Activated CD4-positive, alpha-beta T cell treated with anti-CD3 and anti-CD28 coated beads, Interleukin-10, Interleukin-2, amounts not matched to agents 100 ng/mL and 50 ng/mL, durations not matched to agents 16 hours and 8 hours (primary cell): ENCODE results near the gene CFAP70.
"Not testable (repeated sequence)": the region's sequence is repeated elsewhere in the genome, so short reads cannot be mapped to it uniquely, and the experiment has no call there.

ENCODE experiments used
- DNase-seq: peaks from one replicate; pipeline ENCODE4 v3.0.0-alpha.2; 2020

CFAP70 gene

DNA sequence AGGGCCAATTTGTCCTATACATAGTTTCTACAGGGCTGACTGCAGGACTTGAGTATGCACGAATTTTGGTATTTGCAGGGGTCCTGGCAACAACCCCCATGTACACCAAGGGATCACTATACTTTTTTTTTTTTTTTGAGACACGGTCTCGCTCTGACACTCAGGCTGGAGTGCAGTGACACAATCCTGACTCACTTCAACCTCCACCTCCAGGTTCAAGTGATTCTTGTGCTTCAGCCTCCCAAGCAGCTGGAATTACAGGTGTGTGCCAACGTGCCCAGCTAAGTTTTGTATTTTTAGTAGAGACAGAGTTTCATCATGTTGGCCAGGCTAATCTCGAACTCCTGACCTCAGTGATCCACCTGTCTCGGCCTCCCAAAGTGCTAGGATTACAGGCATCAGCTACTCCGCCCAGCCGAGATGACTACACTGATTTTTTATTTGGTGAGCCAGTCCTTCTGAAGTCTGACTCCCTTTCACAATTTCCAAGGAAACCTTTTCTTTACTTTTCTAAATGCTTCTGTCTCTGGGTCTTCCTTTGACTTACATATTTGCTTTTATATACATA lies 19.8 kb downstream of the CFAP70 start:
- DNase-seq: no peak

DNA sequence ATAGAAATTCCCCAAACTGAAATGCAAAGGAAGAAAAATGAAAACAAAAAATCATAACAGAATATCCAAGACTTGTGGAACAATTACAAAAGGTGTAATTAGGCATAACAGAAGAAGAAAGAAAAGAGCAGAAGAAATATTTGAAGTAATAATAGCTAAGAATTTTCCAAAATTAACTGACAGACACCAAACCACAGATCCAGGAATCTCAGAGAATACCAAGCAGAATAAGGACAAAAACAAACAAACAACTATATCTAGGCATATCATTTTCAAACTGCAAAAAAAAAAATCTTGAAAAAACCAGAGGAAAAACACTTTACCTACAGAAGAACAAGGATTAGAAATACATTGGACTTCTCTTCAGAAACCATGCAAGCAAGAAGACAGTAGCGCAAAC lies 25.5 kb downstream of the CFAP70 start:
- no peak for DNase-seq

DNA sequence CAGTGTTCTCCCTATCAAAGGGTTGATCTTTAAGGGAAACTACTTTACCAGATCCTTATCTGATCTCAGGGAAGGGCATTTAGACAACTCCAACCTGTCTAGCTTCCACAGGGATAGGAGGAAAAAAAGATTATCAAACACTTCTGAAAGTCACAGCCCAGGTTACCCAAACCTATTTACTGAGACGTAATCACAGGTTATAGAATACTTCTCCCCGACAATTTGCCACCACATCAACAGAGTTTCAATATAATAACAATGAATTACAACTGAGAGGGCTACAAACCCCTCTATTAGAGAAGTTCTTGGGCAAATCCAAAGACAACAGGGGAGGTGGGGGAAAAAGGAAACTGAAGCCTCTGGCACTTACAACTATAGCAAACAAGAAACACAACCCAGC lies 26.3 kb downstream of the CFAP70 start:
- no peak for DNase-seq

DNA sequence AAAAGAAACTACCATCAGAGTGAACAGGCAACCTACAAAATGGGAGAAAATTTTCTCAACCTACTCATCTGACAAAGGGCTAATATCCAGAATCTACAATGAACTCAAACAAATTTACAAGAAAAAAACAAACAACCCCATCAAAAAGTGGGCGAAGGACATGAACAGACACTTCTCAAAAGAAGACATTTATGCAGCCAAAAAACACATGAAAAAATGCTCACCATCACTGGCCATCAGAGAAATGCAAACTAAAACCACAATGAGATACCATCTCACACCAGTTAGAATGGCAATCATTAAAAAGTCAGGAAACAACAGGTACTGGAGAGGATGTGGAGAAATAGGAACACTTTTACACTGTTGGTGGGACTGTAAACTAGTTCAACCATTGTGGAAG lies 30.1 kb downstream of the CFAP70 start:
- not testable (repeated sequence) for DNase-seq

DNA sequence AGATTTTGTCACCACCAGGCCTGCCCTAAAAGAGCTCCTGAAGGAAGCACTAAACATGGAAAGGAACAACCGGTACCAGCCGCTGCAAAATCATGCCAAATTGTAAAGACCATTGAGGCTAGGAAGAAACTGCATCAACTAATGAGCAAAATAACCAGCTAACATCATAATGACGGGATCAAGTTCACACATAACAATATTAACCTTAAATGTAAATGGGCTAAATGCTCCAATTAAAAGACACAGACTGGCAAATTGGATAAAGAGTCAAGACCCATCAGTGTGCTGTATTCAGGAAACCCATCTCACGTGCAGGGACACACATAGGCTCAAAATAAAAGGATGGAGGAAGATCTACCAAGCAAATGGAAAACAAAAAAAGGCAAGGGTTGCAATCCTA lies 33.4 kb downstream of the CFAP70 start:
- not testable (repeated sequence) for DNase-seq

DNA sequence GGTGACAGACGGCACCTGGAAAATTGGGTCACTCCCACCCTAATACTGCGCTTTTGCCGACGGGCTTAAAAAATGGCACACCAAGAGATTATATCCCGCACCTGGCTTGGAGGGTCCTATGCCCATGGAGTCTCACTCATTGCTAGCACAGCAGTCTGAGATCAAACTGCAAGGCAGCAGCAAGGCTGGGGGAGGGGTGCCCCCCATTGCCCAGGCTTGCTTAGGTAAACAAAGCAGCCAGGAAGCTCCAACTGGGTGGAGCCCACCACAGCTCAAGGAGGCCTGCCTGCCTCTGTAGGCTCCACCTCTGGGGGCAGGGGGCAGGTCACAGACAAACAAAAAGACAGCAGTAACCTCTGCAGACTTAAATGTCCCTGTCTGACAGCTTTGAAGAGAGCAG lies 35.1 kb downstream of the CFAP70 start:
- not testable (repeated sequence) for DNase-seq

DNA sequence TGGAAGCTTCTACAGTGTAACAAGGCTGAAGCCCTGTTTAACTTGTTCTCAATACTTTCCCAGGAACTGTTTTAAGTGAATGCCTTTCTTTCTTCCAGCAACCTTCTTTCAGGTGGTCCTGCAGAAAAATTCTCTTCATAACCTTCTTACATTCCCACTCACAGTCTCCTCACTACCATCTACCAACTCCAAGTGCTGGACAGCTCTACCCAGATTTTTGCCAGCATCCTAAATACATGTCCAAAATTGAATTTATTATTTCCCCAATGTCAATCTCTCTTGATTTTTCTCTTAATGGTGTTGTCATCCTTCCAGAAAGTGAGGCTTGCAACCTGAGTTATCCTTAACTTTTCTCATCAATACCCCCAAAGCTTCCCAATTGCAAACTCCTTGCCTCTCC lies 48.2 kb downstream of the CFAP70 start:
- no peak for DNase-seq

DNA sequence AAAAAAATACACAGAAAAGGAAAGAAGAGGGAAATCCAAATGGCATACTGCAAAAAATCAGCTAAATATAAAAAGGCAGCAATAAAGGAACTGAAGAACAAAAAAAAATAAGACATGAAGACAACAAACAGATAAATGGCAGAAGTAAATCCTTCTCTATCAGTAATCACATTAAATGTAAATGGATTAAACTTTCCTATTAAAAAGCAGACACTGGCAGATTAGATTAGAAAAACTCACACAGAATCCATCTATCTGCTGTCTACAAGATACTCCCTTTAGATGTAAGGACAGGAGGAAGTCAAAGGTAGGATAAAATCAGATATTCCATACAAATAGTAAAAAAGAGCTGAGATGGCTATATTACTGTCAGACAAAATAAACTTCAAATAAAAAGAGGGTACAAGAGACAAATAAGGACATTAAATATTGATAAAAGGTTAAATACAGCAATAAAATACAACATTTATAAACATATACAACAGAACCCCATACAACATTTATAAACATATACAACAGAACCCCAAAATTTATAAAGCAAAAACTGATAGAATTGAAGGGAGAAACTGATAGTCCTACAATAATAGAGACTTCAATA lies 51.4 kb downstream of the CFAP70 start:
- no peak for DNase-seq

DNA sequence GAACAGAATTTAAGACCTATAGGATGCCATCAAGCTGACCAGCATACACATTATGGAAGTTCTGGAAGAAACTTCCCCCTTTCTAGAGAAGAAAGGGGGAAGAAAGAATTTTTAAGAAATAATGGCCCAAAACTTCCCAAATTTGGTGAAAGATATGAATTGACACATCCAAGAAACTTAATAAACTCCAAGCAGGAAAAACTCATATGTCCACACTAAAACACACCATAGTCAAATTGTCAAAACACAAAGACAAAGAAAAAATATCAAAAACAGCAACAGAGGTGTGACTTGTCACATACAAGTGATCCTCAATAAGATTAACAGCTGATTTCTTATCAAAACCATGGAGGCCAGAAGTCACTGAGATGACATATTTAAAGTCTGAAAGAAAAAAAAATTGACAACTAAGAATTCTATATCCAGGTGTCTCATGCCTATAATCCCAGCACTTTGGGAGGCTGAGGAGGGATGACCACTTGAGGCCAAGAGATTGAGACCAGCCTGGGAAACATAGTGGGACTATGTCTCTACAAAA lies 52.4 kb downstream of the CFAP70 start:
- DNase-seq: no peak

DNA sequence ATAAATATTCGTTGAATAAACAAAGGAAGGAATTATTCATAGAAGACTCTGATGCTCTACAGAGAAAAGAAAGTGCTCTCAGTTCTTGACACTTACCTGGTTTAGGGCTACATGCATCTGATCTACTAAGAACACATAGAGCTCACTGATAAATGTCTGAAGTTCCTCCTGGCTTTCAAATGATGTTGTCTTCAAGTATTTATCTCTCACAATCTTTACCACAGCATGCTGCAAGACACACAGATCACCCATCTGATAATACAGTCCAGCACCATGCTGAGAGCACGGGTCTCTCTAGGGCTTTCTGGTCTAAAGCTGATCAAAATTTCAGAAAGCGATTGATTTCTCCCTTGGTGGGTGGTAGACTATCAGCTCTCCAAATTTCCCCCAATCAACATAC lies 61.7 kb downstream of the CFAP70 start:
- peak; percentile 49 for DNase-seq

DNA sequence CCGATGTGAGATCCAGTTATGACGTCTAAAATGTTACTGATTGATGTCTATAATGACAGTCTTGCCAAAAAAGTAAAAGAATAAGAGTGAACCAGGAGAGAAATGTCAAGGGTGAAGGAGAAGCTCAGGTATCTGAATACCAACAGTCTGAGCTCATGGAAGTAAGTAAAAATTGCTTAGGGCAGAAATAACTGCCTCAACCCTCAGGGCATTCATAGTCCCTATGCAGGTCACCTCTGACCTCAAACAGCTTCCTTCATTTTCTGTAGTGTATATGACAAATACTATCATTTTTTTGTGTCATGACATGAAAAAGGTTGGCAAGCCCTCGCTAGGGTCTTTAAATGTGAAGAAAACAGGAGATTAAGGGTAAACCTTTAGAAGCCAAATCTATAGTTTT lies 65.2 kb downstream of the CFAP70 start:
- no peak for DNase-seq

DNA sequence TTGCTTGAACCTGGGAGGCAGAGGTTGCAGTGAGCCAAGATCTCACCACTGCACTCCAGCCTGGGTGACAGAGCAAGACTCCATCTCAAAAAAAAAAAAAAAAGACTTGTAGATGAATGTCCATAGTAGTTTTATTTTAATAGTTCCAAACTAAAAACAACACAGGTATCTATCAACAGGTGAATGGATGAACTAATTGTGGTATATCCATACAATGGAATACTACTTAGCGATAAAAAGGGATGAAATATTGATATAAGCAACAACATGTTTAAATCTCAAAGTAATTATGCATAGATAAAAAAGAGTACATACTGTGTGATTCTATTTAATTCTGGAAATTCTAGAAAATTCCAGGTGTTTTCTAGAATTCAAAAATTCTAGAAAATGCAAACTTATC lies 68.7 kb downstream of the CFAP70 start:
- DNase-seq: no peak

DNA sequence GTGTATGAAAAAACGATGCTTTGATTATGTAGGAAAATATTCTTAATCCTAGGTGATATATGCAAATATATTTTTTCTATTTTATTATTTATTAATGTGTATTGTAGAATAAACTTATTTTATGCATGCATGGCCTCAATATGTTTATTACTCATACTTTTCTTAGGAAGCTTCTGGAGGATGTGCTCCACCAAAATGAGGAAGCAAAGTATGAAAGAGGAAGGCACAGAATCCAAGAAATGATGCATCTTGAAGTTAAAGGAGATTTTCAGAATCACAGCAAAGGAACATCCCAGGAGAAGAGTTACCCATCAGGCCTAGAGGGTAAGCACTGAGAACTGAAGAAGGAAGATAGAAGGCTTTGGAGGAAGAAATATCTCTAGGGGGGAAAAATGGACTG lies 71.2 kb downstream of the CFAP70 start:
- no peak for DNase-seq

DNA sequence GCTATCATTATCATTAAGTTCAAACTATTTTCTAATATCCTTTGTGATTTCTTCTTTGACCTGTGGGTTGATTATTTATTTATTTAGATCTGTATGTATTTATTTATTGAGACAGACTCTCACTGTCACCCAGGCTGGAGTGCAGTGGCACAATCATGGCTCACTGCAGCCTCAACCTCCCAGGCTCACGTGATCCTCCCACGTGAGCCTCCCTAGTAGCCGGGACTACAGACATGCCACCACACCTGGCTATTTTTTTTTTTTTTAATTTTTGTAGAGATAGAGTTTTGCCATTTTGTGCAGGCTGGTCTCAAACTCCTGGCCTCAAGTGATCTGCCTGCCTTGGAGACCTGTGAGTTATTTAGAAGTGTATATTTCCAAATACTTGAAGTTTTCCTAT lies 77.6 kb downstream of the CFAP70 start:
- DNase-seq: no peak

DNA sequence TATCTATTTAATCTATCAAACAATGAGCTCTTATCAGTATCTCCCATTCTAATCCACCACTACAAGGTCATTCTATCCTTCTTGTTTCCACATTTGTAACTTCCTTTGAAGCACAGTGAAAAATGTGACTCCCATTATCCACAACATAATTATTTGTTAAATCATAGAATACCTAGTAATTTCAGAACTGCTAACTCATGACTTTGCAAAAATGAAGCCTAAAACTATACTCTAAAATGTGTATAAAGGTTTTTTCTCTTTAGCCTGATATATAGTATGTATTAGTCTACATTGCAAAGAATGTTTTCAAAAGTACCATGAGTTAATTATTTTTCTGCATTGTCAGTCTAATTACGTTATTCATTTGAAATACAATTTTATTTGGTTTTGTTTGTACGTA lies 94.2 kb downstream of the CFAP70 start:
- no peak for DNase-seq

DNA sequence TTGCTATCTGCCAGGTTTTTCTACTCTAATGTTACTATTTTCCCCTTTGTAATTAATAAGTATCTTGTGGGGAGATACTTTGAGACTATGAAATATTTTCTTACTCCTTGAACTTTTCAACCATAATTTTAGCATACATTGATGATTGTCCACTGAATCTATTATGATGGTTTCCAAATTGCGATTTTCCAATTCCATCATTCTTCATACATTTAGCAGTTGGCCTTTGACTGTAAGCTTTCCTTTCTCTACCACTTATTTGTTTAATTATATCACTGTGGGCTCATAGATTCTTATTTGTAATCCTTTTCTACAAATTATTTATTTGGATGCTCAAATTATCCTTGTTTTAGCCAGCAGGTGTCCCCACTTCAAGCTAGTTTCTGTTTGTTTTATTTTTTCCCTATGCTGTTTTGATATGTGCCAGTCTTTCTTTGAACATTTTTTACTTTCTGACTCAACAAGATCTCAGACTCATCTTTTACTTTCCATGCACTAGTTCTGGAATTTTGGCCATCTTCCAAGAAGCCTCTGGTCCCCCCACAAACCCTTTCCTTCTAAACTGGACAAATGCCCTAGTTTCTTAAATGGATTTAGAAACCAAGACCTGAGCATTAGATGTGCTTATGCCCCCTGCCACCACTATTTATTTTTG lies 94.8 kb downstream of the CFAP70 start:
- DNase-seq: peak; percentile 21

DNA sequence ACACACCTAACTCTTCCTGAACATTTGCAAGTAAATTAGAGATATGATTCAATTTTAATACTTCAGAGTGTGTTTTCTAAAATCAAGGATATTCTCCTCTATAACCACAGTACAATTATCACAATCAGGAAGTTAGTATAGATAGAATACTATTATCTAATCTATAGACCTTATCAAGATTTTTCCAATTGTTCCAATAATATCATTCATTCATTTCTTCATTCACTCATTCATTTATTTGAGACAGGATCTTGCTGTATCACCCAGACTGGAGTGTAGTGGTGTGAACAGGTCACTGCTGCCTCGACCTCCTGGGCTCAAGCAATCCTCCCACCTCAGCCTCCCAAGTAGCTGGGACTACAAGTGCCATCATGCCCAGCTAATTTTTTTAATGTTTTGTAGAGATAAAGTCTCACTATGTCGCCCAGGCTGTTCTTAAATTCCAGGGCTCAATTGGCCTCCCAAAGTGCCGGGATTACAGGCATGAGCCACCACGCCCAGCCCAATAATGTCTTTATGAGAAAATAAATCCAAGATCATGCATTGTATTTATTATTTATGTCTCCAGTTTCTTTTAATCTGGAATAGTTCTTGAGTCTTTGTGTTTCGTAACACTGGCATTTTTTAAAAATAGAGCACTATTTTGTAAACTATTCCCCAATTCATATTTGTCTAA lies 95.6 kb downstream of the CFAP70 start:
- no peak for DNase-seq

DNA sequence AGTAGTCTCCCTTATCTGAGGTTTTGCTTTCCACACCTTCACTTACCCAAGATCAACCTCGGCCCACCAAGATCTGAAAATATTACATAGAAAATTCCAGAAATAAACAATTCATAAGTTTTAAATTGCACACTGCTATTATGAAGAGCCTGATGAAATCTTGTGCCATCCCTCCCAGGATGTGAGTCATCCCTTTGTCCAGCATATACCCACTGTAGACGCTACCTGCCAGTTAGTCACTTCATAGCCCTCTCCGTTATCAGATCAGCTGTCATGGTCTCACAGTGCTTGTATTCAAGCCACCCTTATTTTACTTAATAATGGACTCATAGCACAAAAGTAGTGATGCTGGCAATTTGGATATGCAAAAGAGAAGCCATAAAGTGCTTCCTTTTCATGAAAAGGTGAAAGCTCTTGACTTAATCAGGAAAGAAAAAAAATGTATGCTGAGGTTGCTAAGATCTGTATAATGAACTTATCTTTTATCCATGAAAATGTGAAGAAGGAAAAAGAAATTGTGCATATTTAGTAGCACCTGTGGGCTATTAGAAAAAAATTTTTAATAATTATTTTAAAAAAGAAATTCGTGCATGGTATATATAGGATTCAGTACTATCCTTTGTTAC lies 96.4 kb downstream of the CFAP70 start:
- peak; percentile 31 for DNase-seq

DNA sequence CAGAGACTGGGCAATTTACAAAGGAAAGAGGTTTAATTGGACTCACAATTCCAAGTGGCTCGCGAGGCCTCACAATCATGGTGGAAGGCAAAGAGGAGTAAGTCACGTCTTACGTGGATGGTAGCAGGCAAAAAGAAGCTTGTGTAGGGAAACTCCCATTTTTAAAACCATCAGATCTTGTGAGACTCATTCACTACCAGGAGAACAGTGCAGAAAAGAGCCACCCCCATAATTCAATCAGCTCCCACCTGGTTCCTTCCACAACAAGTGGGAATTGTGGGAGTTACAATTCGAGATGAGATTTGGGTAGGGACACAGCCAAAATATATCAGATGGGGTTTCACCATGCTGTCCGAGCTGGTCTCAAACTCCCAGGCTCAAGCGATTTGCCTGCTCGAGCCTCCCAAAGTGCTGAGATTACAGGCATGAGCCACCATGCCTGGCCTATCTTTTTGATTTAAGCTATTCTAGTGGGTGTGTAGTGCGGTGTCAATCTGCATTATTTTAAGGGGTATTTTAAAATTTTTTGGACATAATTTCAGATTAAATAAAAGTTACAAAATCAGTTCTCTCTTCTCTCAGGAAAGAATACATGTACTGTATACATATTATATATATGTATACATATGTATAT lies 97.2 kb downstream of the CFAP70 start:
- no peak for DNase-seq

DNA sequence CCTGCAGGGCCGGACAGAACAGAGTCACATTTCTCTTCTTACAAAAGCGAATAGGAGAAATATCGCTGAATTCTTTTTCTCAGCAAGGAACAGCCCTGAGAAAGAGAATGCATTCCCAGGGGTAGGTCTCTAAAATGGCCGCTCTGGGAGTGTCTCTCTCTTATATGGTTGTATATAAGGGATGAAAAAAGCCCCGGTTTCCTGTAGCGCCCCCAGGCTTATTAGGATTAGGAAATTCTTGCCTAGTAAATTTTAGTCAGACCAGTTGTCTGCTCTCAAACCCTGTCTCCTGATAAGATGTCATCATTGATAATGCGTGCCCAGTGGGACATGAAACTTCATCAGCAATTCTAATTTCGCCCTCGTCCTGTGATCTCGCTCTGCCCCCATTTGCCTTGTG lies 100.1 kb downstream of the CFAP70 start:
- not testable (repeated sequence) for DNase-seq

DNA sequence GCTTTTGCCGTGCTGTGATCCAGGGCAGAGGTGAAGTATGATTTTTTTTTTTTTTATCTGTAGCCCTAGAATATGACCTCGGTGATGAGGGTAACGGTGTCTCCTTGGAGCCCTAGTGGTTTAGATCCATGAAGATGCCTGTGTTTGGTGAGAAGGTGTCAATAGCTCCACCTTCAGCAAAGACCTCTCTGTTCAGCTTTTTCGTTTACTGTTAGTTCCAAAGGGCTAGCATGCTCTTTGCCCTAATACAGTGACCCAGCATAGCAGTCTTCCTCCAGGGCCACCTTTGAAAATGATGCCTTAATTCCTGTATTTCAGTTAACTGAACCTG lies 105.5 kb downstream of the CFAP70 start:
- DNase-seq: peak; percentile 26

DNA sequence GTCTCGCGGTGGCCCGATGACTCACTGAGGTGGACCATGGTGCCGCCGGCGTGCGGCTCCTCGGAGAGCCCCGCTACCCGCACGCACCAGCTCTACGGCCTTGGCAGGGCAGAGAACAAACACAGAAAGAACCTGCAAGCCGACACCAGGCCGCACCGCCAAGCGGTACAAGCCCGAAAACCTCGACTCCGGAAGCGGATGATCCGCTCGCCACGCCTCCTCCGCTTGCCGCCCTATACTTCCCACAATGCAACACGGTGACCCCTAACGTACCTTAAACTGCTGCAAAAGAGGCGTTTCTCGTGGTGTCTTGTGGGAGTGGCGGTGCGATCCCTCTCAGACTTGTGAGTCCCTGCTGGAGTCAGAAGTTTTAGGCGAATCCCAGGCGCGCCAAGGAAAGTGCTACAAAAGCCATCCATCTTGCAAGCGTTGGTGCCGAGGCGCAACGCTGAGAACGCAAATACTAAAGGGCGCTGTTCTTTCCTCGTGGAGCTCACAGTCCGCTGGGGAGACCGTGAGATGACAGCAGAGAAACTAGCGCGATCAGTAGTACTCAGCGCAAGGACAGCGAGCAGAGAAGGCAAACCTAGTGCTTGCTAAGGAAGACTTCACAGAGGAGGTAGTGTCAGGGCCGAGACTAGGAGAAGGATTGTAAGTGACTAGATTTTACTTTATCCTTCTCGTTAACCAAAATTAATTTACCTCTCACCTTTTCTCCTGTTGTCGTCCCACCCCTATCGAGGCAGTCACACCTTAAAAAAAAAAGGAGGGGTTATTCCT lies 106.0 kb downstream of the CFAP70 start, which contains the start of gene MRPS16:
Gene MRPS16 (minus strand): TSS at position 200 of the 780 bp plus-strand sequence. CDS start 162 bp downstream, at position 38.
- peak; percentile 96 for DNase-seq
